GM12891 (cell line): ENCODE measurements around the gene COX6A2.

Experiments used
- PAX5 ChIP-seq: IDR thresholded peaks from 2 replicates; pipeline ENCODE4 v1.6.1; 2011; ENCODE audit warnings: low read length, moderate library complexity, mild to moderate bottlenecking; ENCODE audit not compliant: insufficient read depth, severe bottlenecking
- POLR2A ChIP-seq: IDR thresholded peaks from 2 replicates; pipeline ENCODE4 v1.6.1; 2011; ENCODE audit warnings: low read depth, low read length, control low read depth
- POLR2AphosphoS5 ChIP-seq: IDR thresholded peaks from 2 replicates; pipeline ENCODE4 v1.6.1; 2011; ENCODE audit warnings: low read depth, low read length, control low read depth
- POU2F2 ChIP-seq: IDR thresholded peaks from 2 replicates; pipeline ENCODE4 v1.6.1; 2011; ENCODE audit warnings: low read depth, mild to moderate bottlenecking, control low read depth, low read length, moderate library complexity
- SPI1 ChIP-seq: IDR thresholded peaks from 2 replicates; pipeline ENCODE4 v1.6.1; 2011; ENCODE audit warnings: low read depth, low read length, control low read depth
- TAF1 ChIP-seq: IDR thresholded peaks from 2 replicates; pipeline ENCODE4 v1.6.1; 2011; ENCODE audit warnings: low read depth, low read length, control low read depth

DNA sequence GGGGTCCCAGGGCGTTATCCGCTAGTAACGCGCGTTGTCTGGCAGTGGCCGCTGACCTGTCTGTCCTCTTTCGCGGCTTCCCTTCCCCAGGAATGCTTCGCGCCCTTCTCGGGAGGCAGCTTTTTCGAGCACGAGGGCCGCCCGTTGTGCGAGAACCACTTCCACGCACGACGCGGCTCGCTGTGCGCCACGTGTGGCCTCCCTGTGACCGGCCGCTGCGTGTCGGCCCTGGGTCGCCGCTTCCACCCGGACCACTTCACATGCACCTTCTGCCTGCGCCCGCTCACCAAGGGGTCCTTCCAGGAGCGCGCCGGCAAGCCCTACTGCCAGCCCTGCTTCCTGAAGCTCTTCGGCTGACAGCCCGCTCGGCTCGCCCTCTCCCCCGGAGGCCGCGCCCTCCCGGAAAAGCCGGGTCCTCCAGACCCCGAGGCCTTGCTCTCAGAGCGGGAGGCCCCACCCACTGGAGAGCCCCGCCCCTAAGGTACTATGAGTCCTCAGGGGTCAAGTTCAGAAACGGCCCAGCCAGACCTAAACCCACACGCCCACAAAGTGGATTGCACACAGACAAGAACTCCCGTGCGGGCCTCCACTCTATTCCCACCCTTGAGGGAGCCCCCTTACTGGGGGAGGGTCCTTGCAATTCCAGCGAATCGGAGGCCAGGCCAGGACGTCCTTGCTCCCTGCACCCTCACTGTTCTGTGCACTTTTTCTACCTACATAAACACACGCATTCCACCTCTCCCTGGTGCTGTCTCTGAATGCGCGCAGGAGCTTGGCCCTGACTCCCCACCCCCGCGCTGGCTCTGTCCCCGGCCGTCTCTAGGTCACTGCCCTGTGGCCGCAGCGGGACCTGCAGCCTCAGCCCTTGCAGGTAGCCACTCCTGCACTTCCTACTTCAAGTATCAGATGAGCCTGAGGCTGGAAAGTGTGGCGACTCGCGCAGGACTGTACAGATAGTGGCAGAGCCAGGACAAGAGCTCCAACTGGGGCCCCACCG is 49.4 kb upstream of the COX6A2 start:
- TF ChIP-seq POLR2A: no peak
- TF ChIP-seq POLR2AphosphoS5: no peak
- TF ChIP-seq TAF1: no peak
- TF ChIP-seq SPI1: no peak
- no peak for TF ChIP-seq PAX5
- TF ChIP-seq POU2F2: no peak
